ENCODE measurements around the gene BTBD9. TPM values are rescaled to one million over a fixed set of nuclear protein-coding genes. Genes with fewer than 3 reads are reported as not detected.

The BTBD9 gene
- total and polyA plus RNA-seq, 9 of the 15 experiments (the other 6 are each of a cell fraction or from before 2014, with no cell fraction given) = 0.08 to 1.6 (median 0.58) TPM

DNA sequence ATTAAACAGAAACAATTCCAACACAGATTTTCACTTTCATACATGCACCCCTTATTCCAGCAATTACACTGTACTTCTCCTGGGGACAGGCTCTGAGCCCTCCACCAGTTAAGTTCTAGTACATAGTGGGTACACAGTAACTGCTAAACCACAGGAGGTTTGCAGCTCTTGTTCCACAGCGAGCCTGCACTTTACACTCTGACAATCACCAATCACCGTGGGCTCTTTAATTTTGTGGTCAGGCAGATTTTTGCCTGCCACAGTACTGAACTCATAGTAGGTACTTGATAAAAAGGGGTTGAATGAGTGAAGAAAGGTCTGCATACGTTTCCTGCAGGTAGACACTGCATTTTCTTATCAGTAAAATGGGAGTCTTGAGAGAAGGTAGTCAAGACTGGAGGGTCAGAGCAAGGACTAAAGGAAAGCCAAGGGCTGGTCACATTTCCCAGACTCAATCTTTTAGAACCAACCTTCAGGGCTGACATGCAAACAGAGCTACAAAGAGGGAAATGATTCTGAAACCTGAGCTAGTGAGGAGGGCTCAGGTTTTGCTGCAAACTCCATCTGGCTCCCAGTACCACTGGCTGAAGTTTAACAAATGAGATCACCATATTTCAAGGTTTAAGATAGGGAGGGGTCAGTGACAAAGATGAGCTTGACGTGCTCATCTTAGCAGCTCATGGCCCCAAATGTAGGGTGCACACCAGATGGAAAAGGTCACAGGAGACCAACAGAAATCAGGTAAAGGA, 404.6 kb downstream of the BTBD9 start:
- TF ChIP-seq, protein P1, sequence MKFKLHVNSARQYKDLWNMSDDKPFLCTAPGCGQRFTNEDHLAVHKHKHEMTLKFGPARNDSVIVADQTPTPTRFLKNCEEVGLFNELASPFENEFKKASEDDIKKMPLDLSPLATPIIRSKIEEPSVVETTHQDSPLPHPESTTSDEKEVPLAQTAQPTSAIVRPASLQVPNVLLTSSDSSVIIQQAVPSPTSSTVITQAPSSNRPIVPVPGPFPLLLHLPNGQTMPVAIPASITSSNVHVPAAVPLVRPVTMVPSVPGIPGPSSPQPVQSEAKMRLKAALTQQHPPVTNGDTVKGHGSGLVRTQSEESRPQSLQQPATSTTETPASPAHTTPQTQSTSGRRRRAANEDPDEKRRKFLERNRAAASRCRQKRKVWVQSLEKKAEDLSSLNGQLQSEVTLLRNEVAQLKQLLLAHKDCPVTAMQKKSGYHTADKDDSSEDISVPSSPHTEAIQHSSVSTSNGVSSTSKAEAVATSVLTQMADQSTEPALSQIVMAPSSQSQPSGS (CRISPR knock-in tag; IDR thresholded peaks at IDR 0.05) = no peak
- TF ChIP-seq ZNF764 (CRISPR knock-in tag; IDR thresholded peaks at IDR 0.05; ENCODE audit: low read depth) = no peak
- TF ChIP-seq, protein P2, sequence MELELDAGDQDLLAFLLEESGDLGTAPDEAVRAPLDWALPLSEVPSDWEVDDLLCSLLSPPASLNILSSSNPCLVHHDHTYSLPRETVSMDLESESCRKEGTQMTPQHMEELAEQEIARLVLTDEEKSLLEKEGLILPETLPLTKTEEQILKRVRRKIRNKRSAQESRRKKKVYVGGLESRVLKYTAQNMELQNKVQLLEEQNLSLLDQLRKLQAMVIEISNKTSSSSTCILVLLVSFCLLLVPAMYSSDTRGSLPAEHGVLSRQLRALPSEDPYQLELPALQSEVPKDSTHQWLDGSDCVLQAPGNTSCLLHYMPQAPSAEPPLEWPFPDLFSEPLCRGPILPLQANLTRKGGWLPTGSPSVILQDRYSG (tag; conservative IDR thresholded peaks at IDR 0.05; ENCODE audit: low read depth) = no peak
- TF ChIP-seq NR2C2 (CRISPR knock-in tag; IDR thresholded peaks at IDR 0.05) = no peak
- no peak for TF ChIP-seq NR2C2 (tag; IDR thresholded peaks at IDR 0.05)
- TF ChIP-seq XRCC3 (IDR thresholded peaks at IDR 0.05) = no peak
- TF ChIP-seq ZC3H11A (IDR thresholded peaks at IDR 0.05; ENCODE audit: low read depth, low read length) = no peak
- TF ChIP-seq, protein P3, sequence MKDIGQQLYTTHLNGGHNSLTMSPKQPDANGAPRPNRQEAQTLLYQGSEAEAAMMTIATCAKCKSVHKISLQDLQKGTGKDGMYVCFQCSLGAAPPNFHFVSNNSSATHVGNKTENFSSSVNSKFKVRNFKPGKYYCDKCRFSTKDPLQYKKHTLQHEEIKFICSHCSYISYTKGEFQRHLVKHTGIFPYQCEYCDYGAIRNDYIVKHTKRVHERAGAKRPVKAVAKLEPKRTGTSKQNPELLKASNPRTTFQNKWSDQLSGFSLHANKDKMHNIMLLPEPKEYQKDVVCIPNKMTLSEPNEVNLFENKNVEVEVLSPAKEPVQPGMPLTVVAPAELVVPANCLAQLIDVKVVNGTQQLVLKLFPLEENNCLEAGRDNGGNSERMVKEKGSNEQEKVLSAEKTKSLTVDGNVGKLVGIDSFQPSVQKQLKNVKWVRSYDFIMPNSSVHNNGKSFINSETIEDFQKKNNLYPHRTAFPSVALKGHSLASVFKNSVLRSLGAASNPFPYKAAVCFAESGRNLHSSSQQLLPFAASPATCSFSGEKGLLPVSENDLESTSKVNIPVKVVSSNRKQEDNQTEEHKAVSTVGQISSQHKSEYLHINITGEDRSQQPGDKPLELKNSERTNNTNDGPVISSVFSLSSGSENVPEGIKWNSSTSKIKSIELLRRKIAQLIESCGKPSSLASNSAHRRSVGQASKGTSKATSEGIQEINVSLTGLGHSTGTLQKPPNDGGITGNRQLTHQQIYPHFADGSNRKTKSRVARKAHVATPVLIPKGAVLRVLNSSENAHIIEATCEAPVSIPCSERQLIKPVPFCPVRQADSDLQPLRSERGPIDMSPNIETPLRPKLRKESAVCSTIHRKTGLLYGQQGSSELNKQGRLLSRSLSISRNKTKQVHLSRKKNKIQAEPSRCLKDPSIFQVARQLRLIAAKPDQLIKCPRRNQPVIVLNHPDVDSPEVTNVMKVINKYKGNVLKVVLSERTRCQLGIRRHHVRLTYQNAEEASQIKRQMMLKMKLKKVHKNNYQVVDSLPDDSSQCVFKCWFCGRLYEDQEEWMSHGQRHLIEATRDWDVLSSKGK (CRISPR knock-in tag; IDR thresholded peaks at IDR 0.05) = no peak
- no peak for TF ChIP-seq HDGF (IDR thresholded peaks at IDR 0.05)
- TF ChIP-seq RFX5 (IDR thresholded peaks at IDR 0.05; ENCODE audit: low read depth, low read length) = no peak
- no peak for TF ChIP-seq PML (IDR thresholded peaks at IDR 0.05; ENCODE audit: low read length)
- TF ChIP-seq POLR2B (IDR thresholded peaks at IDR 0.05; ENCODE audit: low read depth, partially characterized antibody) = no peak
- TF ChIP-seq ZNF766 (CRISPR knock-in tag; conservative IDR thresholded peaks at IDR 0.05) = no peak
- no peak for TF ChIP-seq ZKSCAN3 (CRISPR knock-in tag; IDR thresholded peaks at IDR 0.05)
- TF ChIP-seq ZNF217 (CRISPR knock-in tag; IDR thresholded peaks at IDR 0.05) = no peak
- TF ChIP-seq ZNF644 (tag; IDR thresholded peaks at IDR 0.05; ENCODE audit: low read depth) = no peak
- no peak for TF ChIP-seq ZNF224 (CRISPR knock-in tag; IDR thresholded peaks at IDR 0.05)
- intact Hi-C loops (cut with micrococcal nuclease) (no loop called here), in situ Hi-C loops (cut with MboI) (no loop called here)
- Histone ChIP-seq H3K27ac (ENCODE audit: extremely low read depth, low read depth, low read length) (no peak overlapping the region), H2AFZ (ENCODE audit: low read depth, low read length) (no peak overlapping the region), H3K4me1 (replicated peaks in 1 of 2; ENCODE audit: control insufficient read depth in 2 of 2, insufficient read depth in 2 of 2, low read length in 2 of 2) (no peaks in the 10 kb centered on the region), H3K36me3 (ENCODE audit: control insufficient read depth, insufficient read depth, low read length) (no peaks in the 10 kb centered on the region), H3K4me2 (ENCODE audit: insufficient read depth, low read length) (no peak overlapping the region), H3K4me3 (no peak overlapping the region), H3K9me3 (replicated peaks; ENCODE audit: control insufficient read depth, insufficient read depth, low read depth, low read length) (no peaks in the 10 kb centered on the region), H3K79me2 (ENCODE audit: control insufficient read depth, insufficient read depth, low read length) (no peaks in the 10 kb centered on the region), H3K9me1 (ENCODE audit: control insufficient read depth, insufficient read depth, low read length) (no peaks in the 10 kb centered on the region), H4K20me1 (replicated peaks; ENCODE audit: control insufficient read depth, insufficient read depth, low read length) (peaks cover 3% of the 10 kb centered on the region; the same call in 1 of the 2 replicates), H3K9ac (ENCODE audit: insufficient read depth in 1 of 2, low read depth in 2 of 2, low read length in 2 of 2) (no peak overlapping the region), H3K27me3 (ENCODE audit: control insufficient read depth in 2 of 2, insufficient read depth in 2 of 2, low read length in 2 of 2) (0 out of 5 replicates have a peak, but pooled peaks cover 0 to 1% of the 10 kb centered on the region in 2 experiments)
- no peak for ATAC-seq
- CTCF ChIA-PET (ENCODE audit: low intra/inter-chr PET ratio) = no interaction called here
- WGBS (ENCODE audit: insufficient coverage, low coverage, missing lambda C conversion rate) = under 1% methylated on average over 4 of the region's 4 CpGs
- peak; percentile 46 for FAIRE-seq
- POLR2A ChIA-PET = interaction anchor here (0.6 to 1.3 kb wide), 4 partner anchors 23 to 1495 kb away, joined by 3 to 4 read pairs (median 3); no protein-coding TSS in a partner anchor
- DNase-seq (ENCODE audit: extremely low read depth in 1 of 4, low spot score in 3 of 4) = no peak
- no TSS peak for BruUV-seq (replicated peaks)
